GM18520 (cell line): ENCODE data around the gene CA12.
"Not testable (repeated sequence)": the region's sequence is repeated elsewhere in the genome, so short reads cannot be mapped to it uniquely, and the experiment has no call there.

ENCODE experiments used
- ATAC-seq: cut with Tn5 transposase; IDR thresholded peaks from one replicate; pipeline ENCODE4 v1.9.1; 2021; ENCODE audit not compliant: unreplicated experiment

The CA12 gene

GRCh38 chr15:63339006-63339766, 42.5 kb downstream of the CA12 start:
- ATAC-seq: no peak

GRCh38 chr15:63338170-63338569, 43.5 kb downstream of the CA12 start:
- ATAC-seq: no peak

GRCh38 chr15:63337046-63337445, 44.6 kb downstream of the CA12 start:
- no peak for ATAC-seq

GRCh38 chr15:63335543-63336240, 46.0 kb downstream of the CA12 start:
- no peak for ATAC-seq

GRCh38 chr15:63334821-63335220, 46.8 kb downstream of the CA12 start:
- ATAC-seq: no peak

- no peak for ATAC-seq
Measured at GRCh38 chr15:63332367-63333124, 49.1 kb downstream of the CA12 start.

- no peak for ATAC-seq
Measured at GRCh38 chr15:63331456-63331855, 50.2 kb downstream of the CA12 start.

- ATAC-seq: no peak
Measured at GRCh38 chr15:63330926-63331325, 50.7 kb downstream of the CA12 start.

- ATAC-seq: no peak
Measured at GRCh38 chr15:63329567-63330350, 51.9 kb downstream of the CA12 start.

GRCh38 chr15:63327648-63328421, 53.8 kb downstream of the CA12 start:
- ATAC-seq: no peak

- ATAC-seq: no peak
Measured at GRCh38 chr15:63324770-63325169, 56.9 kb downstream of the CA12 start.

- no peak for ATAC-seq
Measured at GRCh38 chr15:63323798-63324563, 57.7 kb downstream of the CA12 start.

- no peak for ATAC-seq
Measured at GRCh38 chr15:63322541-63322940, 59.1 kb downstream of the CA12 start.

GRCh38 chr15:63321462-63321861, 60.2 kb downstream of the CA12 start:
- ATAC-seq: no peak

GRCh38 chr15:63320981-63321380, 60.7 kb downstream of the CA12 start:
- not testable (repeated sequence) for ATAC-seq

GRCh38 chr15:63320446-63320845, 61.2 kb downstream of the CA12 start:
- ATAC-seq: not testable (repeated sequence)

GRCh38 chr15:63319065-63319464, 62.6 kb downstream of the CA12 start:
- no peak for ATAC-seq

- no peak for ATAC-seq
Measured at GRCh38 chr15:63318344-63318743, 63.3 kb downstream of the CA12 start.

- no peak for ATAC-seq
Measured at GRCh38 chr15:63314409-63314808, 67.2 kb downstream of the CA12 start.
